ENCODE results near the gene LIMD2.

DNA sequence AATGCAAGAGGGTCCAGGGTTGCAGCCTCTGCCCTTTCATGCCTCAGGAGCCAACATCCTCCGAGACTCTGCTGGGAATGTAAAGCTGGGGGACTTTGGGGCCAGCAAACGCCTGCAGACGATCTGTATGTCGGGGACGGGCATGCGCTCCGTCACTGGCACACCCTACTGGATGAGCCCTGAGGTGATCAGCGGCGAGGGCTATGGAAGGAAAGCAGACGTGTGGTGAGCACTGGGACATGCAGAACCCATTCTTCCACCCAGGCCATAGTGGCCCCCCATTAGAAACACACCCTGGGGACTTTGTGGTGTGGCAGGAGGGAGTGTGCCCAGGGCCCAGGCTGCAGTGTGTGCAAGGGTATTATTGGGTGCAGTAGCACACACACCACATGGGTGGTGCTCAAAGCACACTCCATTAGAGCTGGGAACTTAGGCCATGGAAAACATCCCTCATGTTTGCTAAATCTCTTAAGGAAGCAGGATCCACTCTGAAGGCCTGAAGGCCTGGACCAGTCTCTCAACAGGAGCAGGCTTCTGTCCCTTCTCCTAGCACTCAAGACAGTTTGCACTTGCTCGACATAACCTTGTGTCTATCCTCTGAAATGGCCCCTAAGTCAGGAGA, 7.6 kb downstream of the LIMD2 start:
- TF ChIP-seq, protein P1, sequence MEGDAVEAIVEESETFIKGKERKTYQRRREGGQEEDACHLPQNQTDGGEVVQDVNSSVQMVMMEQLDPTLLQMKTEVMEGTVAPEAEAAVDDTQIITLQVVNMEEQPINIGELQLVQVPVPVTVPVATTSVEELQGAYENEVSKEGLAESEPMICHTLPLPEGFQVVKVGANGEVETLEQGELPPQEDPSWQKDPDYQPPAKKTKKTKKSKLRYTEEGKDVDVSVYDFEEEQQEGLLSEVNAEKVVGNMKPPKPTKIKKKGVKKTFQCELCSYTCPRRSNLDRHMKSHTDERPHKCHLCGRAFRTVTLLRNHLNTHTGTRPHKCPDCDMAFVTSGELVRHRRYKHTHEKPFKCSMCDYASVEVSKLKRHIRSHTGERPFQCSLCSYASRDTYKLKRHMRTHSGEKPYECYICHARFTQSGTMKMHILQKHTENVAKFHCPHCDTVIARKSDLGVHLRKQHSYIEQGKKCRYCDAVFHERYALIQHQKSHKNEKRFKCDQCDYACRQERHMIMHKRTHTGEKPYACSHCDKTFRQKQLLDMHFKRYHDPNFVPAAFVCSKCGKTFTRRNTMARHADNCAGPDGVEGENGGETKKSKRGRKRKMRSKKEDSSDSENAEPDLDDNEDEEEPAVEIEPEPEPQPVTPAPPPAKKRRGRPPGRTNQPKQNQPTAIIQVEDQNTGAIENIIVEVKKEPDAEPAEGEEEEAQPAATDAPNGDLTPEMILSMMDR (IDR thresholded peaks at IDR 0.05) = no peak
- no peak for TF ChIP-seq POLR2A (IDR thresholded peaks at IDR 0.05)
